DMS153 treated with DMSO at 0.1 percent for 48 hours (cell line): Measurements from ENCODE around the gene METAP1.
"Not testable (repeated sequence)": the region's sequence is repeated elsewhere in the genome, so short reads cannot be mapped to it uniquely, and the experiment has no call there.

Experiments
- DNase-seq: peaks from one replicate; lab custom pipeline; 2025; ENCODE audit not compliant: unreplicated experiment; lab: John Stamatoyannopoulos, UW

METAP1 gene

DNA sequence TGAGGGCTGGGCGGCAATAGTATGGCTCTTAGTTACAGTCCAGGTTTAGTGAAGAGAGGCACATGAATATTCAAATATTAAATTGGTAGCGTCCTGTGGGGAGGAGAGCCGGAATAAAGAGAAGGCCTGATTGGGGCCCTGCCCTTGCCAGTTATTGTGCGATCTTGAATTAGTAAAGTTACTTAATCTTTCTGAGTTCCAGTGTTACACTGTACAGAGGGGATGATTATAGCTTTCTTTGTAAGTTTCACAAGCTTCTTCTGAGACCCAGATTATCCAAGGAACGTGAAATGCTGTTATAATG, 1.2 kb downstream of the METAP1 start:
- no peak for DNase-seq

DNA sequence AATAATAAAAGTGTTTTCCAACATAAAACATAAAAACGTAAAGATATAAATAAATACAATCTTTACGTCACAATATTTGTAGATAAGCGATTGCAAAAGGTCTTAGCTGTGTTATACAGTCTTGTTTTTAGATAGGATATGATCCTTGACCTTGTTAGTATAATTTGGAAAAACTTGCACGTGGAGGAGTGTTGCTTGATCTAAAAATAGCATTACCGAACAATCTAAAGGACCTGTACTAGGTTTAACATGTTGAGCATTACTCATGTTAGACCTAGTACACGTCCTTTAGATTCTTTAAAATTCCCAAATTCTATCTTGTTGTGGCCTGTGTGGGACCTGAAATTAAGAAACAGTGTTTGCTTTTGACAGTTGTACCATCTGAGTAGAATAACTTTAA, 1.6 kb downstream of the METAP1 start:
- no peak for DNase-seq

DNA sequence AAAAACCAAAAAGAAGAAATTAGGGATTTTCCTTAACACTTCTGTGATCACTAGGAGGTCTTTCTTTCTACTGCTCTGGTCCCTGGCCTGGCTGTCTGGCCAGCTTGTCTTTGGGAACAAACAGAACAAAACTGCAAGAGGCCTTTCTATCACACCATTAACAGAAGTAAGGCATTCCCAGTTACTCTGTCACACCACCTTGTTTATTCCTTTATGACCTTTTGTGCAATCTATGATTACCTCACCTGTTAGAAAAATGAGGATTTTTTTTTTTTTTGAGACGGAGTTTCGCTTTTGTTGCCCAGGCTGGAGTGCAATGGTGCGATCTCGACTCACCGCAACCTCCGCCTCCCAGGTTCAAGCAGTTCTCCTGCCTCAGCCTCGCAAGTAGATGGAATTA, 3.0 kb downstream of the METAP1 start:
- no peak for DNase-seq

DNA sequence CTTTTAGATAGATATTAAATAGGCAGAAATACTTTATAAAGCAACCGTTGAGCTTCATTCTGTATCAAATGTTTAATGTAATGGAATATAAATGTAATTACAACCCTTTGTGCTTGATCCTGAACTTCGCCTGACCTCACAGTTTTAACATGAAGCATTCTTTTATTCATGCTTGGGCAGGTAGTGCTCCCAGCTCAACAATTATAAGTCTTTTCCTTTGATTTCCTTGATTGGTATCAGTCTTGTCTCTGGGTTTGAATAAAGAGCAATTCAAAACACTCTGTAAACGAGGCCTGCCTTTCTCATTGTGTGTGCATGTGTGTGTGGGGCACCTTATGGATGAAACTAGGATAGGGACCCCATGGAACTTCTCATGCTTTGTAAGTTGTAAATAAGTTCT, 6.8 kb downstream of the METAP1 start:
- DNase-seq: no peak

DNA sequence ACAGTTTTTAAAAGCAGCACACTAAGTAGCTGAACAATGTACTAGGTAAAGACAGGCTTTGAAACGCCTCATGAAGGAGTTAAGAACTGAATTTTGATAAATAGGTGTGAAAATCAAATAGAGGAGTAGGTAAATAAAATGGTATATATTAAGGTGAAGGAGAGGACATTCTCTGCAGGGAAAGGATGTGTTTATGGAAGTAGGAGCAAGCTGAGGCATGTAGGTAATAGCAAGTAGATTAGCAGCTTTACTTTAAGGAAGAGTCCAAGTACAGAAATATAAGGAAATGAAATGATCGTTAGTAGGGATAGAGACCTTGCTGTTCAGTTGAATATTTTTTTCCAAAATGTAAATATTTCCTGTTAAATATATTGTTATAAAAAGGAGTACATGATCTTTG, 12.5 kb downstream of the METAP1 start:
- no peak for DNase-seq

DNA sequence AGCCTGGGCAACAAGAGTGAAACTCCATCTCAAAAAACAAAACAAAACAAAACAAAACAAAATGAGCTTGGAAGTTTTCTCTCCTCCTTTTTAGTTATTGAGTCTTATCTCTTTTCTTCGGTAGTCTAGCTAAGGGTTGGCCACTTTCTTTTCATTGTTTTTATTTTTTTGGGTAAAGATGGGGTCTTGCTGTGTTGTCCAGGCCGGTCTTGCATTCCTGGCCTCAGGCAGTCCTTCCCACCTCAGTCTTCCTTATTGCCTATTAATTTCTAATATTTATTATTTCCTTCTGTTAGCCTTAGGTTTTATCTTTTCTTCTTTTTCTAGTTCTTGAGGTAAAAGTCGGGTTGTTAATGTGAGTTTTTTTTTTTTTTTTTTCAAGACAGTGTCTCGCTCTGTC, 16.4 kb downstream of the METAP1 start:
- DNase-seq: no peak

DNA sequence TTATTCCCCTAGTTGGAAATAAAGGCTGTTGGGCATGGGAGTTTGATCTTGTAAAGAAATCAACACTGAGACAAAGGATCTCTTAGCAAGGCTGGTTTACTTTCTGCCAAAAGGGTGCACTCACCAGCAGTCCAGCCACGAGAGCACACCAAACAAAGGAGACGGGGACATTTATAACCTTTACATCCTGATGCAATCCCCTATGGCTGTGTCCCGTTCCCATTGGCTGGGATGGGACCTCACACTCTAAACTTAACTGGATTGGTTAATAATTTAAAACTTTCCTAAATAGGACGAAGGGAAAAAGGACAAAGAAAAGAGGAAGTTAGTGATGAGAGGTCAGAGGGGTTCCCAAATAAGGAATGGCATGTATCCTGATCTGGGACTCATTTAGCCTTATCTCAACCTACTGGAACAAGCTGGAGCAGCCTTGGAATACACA, 17.9 kb downstream of the METAP1 start:
- no peak for DNase-seq

DNA sequence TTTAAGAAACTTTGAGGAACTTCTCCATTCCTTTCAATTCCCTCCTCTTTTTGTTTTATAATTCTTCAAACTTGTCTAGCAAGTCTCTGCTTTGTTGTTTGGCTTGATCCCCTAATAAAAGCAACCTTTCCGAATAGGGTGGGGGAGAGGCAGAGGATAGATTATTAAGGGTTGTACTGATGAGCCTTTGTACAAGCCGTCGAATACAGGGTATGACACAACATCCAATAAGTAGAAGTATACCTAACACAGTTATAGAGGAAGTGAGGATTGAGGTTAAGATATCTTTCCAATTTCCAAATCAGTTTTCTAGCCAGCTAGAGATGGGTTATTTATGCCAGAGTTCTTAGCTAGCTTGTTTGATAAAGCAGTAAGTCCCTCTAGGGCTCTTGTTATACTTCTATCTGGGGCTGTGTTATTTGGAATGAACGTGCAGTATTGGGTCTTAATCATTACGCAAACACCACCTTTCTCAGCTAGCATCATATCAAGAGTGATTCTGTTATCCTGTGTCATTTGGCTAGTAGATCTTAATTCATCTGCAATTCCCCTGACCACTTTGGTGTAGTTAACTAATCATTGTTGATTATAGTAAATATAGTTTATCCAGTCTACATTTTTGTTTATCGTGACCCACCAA, 18.5 kb downstream of the METAP1 start:
- no peak for DNase-seq

DNA sequence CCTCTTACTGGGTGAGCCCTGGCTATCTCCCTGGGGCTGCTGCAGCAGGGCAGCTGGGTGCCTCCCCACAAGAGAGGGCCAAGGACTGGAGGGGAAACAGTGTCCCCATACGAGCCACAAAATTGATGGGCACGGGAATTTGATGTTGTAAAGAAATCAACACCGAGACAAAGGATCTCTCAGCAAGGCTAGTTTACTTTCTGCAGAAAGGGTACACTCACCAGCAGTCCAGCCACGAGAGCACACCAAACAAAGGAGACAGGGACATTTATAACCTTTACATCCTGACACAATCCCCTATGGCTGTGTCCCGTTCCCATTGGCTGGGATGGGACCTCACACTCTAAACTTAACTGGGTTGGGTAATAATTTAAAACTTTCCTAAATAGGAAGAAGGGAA, 25.9 kb downstream of the METAP1 start:
- no peak for DNase-seq

DNA sequence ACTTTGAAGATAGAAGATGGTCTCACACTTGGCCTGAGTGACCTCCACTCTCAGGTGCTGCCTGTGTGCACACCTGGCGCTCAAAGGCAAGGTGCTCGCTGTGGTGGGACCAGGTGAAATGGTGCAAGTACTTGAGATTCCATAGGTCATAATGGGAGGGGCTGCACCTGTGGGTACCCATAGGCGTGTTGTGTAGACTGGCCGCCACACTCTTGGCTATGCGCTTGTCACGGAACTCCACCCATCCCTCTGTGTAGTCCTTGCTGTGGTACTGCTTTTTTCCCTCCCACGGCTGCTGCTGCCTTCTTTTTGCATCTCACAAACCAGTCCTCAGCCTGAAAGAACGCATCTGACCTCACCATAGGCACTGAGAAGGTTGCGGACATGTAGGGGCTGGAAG, 27.0 kb downstream of the METAP1 start:
- DNase-seq: no peak

DNA sequence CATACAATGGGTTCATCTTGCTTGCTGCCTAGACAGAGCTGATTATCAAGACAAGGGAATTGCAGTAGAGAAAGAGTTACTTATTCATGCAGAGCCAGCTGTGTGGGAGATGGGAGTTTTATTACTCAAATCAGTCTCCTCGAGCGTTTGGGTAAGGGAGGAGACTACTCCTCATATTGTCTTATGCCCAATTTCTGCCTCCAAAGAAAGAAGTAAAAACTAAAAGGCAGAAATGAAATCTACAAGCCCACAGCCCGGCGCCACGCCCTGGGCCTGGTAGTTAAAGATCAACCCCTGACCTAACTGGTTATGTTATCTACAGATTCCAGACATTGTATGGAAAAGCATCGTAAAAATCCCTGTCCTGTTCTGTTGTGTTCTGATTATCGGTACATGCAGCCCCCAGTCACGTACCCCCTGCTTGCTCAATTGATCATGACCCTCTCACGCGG, 28.3 kb downstream of the METAP1 start:
- not testable (repeated sequence) for DNase-seq

DNA sequence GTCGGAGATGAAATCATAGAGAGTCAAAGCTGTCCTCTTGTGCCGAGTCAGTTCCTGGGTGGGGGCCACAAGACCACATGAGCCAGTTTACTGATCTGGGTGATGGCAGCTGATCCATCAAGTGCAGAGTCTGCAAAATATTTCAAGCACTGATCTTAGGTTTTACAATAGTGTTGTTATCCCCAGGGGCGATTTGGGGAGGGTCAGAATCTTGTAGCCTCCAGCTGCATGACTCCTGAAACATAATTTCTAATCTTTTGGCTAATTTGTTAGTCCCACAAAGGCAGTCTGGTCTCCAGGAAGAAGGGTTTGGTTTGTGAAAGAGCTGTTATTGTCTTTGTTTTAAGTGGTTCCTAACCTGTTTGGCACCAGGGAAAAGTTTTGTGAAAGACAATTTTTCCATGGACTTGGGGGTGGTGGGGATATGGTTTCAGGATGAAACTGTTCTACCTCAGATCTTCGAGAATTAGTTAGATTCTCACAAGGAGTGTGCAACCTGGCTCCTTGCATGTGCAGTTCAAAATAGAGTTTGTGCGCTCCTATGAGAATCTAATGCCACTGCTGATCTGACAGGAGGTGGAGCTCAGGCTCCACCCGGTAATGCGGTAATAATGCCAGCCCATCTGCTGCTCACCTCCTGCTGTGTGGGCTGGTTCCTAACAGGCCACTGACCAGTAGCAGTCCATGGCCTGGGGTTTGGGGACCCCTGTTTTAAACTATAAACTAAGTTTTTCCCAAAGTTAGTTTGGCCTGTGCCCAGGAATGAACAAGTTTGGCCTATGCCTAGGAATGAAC, 29.2 kb downstream of the METAP1 start:
- DNase-seq: no peak

DNA sequence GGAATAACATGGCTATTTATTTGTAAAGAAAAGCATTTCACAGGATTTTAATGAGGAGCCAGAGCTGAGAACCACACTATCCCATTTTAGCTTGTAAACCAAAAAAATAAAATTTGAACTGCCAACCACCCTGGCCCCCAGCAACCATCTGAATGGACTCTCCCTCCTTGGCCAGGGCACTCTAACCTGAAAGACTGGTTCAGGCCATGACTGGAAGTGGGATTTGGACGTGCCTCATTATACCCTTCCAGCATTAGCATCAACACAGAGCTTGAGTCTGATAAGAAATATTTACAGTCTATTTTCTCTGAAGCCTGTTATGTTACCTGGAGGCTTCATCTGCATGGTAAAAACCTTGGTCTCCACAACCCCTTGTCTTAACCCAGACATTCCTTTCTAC, 30.0 kb downstream of the METAP1 start:
- no peak for DNase-seq

DNA sequence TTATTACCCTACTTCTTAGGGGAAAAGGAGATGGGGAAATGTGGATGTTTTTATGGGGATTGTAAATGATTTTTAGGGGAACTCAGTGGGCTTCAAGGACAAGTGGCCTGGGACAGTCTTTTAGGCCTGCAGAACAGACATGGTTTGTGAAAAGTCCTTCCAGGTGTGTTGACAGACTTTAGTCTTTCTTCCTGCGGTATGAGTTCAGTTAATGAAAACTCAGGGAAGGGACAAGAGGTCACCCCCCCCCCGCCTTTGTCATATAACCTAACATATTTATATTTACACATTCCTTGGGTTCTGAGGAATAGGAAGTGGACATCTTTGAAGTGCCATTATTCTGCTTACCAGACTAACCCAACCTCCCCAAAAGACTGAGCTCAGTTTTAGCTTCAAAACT, 31.8 kb downstream of the METAP1 start:
- DNase-seq: no peak

DNA sequence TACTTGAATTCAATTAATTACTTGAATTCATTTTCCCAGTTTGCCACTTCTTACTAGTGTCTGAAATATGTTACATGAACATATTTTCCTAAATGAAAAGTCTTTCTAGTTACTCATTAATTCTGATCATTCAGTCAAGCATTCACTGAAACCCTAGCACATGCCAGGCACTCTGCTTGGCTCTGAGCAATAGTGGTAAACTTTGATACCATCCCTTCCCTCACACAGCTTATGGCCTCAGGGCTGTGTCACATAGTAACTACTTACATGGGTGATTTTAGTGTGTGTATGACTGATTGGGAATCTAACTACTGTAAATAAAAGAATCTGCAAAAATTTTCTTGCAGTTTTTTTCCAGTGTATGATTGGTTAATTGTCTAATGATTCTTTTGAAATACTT, 32.7 kb downstream of the METAP1 start:
- DNase-seq: no peak

DNA sequence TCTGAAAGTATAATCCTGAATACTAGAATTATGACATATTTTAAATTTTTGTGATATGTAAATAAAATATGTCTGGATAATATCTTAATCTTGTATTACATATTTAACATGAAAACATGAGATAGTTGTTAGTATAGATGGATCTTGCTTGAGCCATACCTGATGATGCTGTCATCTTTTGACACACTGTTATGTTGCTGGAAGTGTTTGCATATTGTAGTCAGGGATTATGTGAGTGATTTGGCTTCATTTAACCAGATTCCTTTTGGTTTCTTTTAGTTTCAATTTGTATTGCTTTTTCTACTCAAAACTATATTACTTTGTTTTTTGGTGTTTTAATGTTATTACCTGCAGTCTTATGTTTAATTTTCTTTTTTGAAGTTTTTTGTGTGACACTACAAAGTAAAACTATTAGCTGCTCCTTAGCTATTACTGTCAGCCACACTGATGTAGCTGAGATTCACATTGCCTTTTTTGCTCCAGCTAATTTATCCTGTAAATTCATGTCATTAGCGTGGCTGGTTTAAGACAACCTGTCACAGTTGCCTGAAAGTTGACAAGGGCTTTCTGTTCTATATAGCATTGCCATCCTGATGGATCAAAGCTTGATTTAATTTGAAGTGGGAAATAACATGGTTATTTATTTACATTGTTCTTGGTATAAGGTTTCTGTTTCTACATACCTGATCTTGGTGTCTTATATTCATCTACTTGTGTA, 33.7 kb downstream of the METAP1 start:
- DNase-seq: no peak

DNA sequence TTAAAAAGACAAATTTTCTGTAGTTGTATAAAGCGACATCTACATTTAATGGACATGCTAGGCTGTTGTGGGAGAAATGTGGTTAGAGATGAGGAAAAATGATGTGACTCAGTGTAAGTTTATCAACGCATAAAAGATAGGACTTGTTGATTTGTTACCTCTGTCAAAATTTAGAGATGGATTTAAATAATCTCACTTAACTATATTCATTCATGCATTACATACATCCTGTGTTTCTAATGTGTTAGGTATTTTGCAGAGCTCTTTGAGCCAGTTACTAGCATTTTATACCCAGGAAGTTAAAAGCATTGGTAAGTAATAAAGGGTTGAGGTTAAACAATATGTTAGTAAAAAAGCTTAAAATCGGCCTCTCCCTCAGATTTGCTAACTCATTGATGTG, 34.3 kb downstream of the METAP1 start:
- DNase-seq: no peak

DNA sequence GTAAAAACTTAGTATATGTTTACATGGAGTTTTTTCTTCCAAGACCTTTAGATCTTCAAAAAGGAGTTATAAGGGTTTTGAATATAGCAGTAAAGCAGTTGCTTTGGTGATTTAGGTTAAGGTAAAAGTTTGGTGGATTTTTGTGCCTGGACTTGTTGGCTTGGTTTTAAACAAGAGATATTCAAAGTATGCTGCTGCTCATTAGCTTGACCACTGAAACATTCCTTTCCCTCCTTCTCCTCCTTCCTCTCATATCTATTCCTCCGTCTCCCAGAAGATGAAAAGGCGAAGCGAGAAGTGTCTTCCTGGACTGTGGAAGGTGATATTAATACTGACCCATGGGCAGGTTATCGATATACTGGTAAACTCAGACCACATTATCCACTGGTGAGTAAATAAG, 38.4 kb downstream of the METAP1 start:
- DNase-seq: no peak

DNA sequence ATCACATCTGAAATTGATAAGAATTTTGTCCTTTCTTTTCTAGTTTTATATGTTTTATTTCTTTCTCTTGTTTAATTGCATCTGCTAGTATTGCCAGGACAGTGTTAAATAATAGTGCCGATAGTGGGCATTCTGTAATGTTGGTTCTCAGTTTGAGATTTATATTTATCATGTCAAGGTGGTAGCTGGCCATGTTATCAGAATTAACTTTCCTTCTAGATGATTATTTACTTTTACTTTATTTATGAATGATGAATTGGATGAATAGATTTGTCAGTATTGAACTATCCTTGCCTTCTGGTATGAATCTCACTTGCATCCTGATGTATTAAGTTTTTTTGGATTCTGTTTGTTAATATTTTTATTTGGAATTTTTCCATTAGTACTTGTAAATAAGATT, 42.7 kb downstream of the METAP1 start:
- no peak for DNase-seq

DNA sequence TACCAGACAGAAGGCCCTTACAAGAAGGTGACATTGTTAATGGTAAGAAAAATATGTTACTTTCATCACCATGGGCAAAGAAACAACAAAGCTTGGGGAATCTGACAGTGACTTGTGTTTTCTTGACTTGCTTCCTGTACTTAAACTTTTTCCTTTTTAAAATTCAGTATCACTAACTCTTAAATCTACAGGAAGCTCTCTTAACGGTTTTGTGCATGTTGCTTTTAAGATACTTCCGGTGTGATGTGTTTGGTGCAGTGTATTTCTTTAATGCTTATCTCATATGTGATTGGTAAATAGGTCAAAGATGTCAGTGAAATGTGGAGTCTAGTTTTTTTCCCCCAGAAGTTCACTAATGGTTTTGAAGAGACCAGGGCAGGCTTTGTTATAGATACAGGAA, 47.8 kb downstream of the METAP1 start:
- no peak for DNase-seq

DNA sequence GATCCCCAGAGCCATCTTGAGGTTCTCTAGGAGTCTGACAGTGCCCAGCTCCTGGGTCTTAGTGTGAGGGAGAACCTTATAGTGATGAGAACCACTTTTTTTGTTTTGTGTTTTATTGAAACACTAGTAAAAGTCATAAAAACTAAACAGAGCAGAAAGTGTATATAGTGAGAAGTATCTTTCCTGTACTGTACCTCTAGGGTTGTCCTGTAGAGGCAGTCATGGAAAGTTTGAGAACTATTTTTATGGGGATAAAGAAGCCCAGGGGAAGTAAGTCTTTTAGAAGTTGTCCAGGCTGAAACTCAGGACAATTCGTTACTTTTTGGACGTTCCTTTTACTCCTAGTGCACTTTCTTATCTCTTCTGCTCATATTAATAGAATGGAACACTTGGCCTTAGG, 52.2 kb downstream of the METAP1 start:
- DNase-seq: no peak

DNA sequence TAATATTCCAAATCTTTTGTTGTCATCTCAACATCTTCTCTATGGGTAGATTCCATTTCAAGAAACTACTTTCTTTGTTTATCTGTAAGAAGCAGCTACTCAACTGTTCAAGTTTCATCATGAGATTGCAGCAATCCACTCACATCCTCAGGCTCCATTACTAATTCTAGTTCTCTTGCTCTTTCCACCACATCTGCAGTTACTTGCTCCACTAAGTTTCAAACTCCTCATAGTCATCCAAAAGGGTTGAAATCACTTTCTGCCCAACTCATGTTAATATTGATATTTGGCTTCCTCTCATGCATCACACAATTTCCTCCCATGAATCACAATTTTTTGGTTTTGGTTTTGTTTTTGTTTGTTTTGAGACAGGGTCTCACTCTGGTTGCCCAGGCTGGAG, 57.4 kb downstream of the METAP1 start:
- no peak for DNase-seq
